ENCODE measurements around the gene FOXK1.

The FOXK1 gene

GRCh38 chr7:4782333-4783291, 100.5 kb downstream of the FOXK1 start:
- H3K36me3 ChIP-seq (ENCODE audit: insufficient read depth, low read length): peaks cover 41% of the 10 kb centered on the region
- no peaks in the 10 kb centered on the region for H3K27me3 ChIP-seq (ENCODE audit: insufficient read depth, low read length)
- no peak overlapping the region for H3K27ac ChIP-seq (ENCODE audit: low read depth, low read length)
- H3K4me1 ChIP-seq (ENCODE audit: insufficient read depth, low read length): no peaks in the 10 kb centered on the region
- H3K9me3 ChIP-seq (ENCODE audit: insufficient read depth, low read depth, low read length): no peaks in the 10 kb centered on the region
- 96% methylated on average over 36 of the region's 36 CpGs for WGBS
- no peak overlapping the region for H3K9ac ChIP-seq (ENCODE audit: low read depth, low read length)
- H3K4me3 ChIP-seq (ENCODE audit: low read length): no peak overlapping the region

GRCh38 chr7:4783292-4783652, 101.2 kb downstream of the FOXK1 start:
- Histone ChIP-seq H3K9ac (ENCODE audit: low read depth, low read length) (no peak overlapping the region), H3K27me3 (ENCODE audit: insufficient read depth, low read length) (no peaks in the 10 kb centered on the region), H3K9me3 (ENCODE audit: insufficient read depth, low read depth, low read length) (no peaks in the 10 kb centered on the region), H3K27ac (ENCODE audit: low read depth, low read length) (no peak overlapping the region), H3K4me3 (ENCODE audit: low read length) (no peak overlapping the region), H3K36me3 (ENCODE audit: insufficient read depth, low read length) (peaks cover 47% of the 10 kb centered on the region), H3K4me1 (ENCODE audit: insufficient read depth, low read length) (no peaks in the 10 kb centered on the region)
- WGBS: 95% methylated on average over 16 of the region's 16 CpGs

GRCh38 chr7:4783762-4784351, 101.8 kb downstream of the FOXK1 start:
- Histone ChIP-seq H3K9ac (ENCODE audit: low read depth, low read length) (no peak overlapping the region), H3K27me3 (ENCODE audit: insufficient read depth, low read length) (no peaks in the 10 kb centered on the region), H3K27ac (ENCODE audit: low read depth, low read length) (no peak overlapping the region), H3K4me3 (ENCODE audit: low read length) (no peak overlapping the region), H3K36me3 (ENCODE audit: insufficient read depth, low read length) (peaks cover 51% of the 10 kb centered on the region), H3K4me1 (ENCODE audit: insufficient read depth, low read length) (no peaks in the 10 kb centered on the region), H3K9me3 (ENCODE audit: insufficient read depth, low read depth, low read length) (no peaks in the 10 kb centered on the region)
- WGBS: 95% methylated on average over 40 of the region's 40 CpGs

GRCh38 chr7:4784799-4785198, 102.7 kb downstream of the FOXK1 start:
- 95% methylated on average over 19 of the region's 19 CpGs for WGBS
- H3K9me3 ChIP-seq (ENCODE audit: insufficient read depth, low read depth, low read length): no peaks in the 10 kb centered on the region
- H3K27me3 ChIP-seq (ENCODE audit: insufficient read depth, low read length): no peaks in the 10 kb centered on the region
- no peaks in the 10 kb centered on the region for H3K4me1 ChIP-seq (ENCODE audit: insufficient read depth, low read length)
- H3K27ac ChIP-seq (ENCODE audit: low read depth, low read length): no peak overlapping the region
- H3K4me3 ChIP-seq (ENCODE audit: low read length): no peak overlapping the region
- peaks cover 56% of the 10 kb centered on the region for H3K36me3 ChIP-seq (ENCODE audit: insufficient read depth, low read length)
- no peak overlapping the region for H3K9ac ChIP-seq (ENCODE audit: low read depth, low read length)

- no peaks in the 10 kb centered on the region for H3K4me1 ChIP-seq (ENCODE audit: insufficient read depth, low read length)
- H3K9me3 ChIP-seq (ENCODE audit: insufficient read depth, low read depth, low read length): no peaks in the 10 kb centered on the region
- no peak overlapping the region for H3K9ac ChIP-seq (ENCODE audit: low read depth, low read length)
- no peak overlapping the region for H3K4me3 ChIP-seq (ENCODE audit: low read length)
- peaks cover 56% of the 10 kb centered on the region for H3K36me3 ChIP-seq (ENCODE audit: insufficient read depth, low read length)
- WGBS: 96% methylated on average over 20 of the region's 20 CpGs
- no peak overlapping the region for H3K27ac ChIP-seq (ENCODE audit: low read depth, low read length)
- no peaks in the 10 kb centered on the region for H3K27me3 ChIP-seq (ENCODE audit: insufficient read depth, low read length)
These were observed 103.3 kb downstream of the FOXK1 start for GRCh38 chr7:4785371-4785770.

GRCh38 chr7:4786015-4786414, 103.9 kb downstream of the FOXK1 start:
- Histone ChIP-seq H3K9ac (ENCODE audit: low read depth, low read length) (no peak overlapping the region), H3K27me3 (ENCODE audit: insufficient read depth, low read length) (no peaks in the 10 kb centered on the region), H3K36me3 (ENCODE audit: insufficient read depth, low read length) (peaks cover 58% of the 10 kb centered on the region), H3K4me3 (ENCODE audit: low read length) (no peak overlapping the region), H3K27ac (ENCODE audit: low read depth, low read length) (no peak overlapping the region), H3K9me3 (ENCODE audit: insufficient read depth, low read depth, low read length) (no peaks in the 10 kb centered on the region), H3K4me1 (ENCODE audit: insufficient read depth, low read length) (no peaks in the 10 kb centered on the region)
- WGBS: 94% methylated on average over 17 of the region's 17 CpGs

- H3K36me3 ChIP-seq (ENCODE audit: insufficient read depth, low read length): peaks cover 46% of the 10 kb centered on the region
- H3K9me3 ChIP-seq (ENCODE audit: insufficient read depth, low read depth, low read length): no peaks in the 10 kb centered on the region
These were observed 105.4 kb downstream of the FOXK1 start for GRCh38 chr7:4787541-4787940.

GRCh38 chr7:4787947-4788626, 106.0 kb downstream of the FOXK1 start:
- no peak overlapping the region for H3K4me3 ChIP-seq (ENCODE audit: low read length)
- peaks cover 46% of the 10 kb centered on the region for H3K36me3 ChIP-seq (ENCODE audit: insufficient read depth, low read length)
- 95% methylated on average over 23 of the region's 23 CpGs for WGBS
- H3K27me3 ChIP-seq (ENCODE audit: insufficient read depth, low read length): no peaks in the 10 kb centered on the region
- no peak overlapping the region for H3K9ac ChIP-seq (ENCODE audit: low read depth, low read length)
- no peaks in the 10 kb centered on the region for H3K9me3 ChIP-seq (ENCODE audit: insufficient read depth, low read depth, low read length)
- no peaks in the 10 kb centered on the region for H3K4me1 ChIP-seq (ENCODE audit: insufficient read depth, low read length)
- no peak overlapping the region for H3K27ac ChIP-seq (ENCODE audit: low read depth, low read length)

More at GRCh38 chr7:4787541-4787940, 105.4 kb downstream of the FOXK1 start:
- H3K27me3 ChIP-seq (ENCODE audit: insufficient read depth, low read length): no peaks in the 10 kb centered on the region
- H3K27ac ChIP-seq (ENCODE audit: low read depth, low read length): no peak overlapping the region
- WGBS: 96% methylated on average over 17 of the region's 17 CpGs
- H3K4me3 ChIP-seq (ENCODE audit: low read length): no peak overlapping the region
- no peaks in the 10 kb centered on the region for H3K4me1 ChIP-seq (ENCODE audit: insufficient read depth, low read length)
- no peak overlapping the region for H3K9ac ChIP-seq (ENCODE audit: low read depth, low read length)

GRCh38 chr7:4788627-4789189, 106.6 kb downstream of the FOXK1 start:
- no peaks in the 10 kb centered on the region for H3K4me1 ChIP-seq (ENCODE audit: insufficient read depth, low read length)
- no peaks in the 10 kb centered on the region for H3K27me3 ChIP-seq (ENCODE audit: insufficient read depth, low read length)
- H3K9ac ChIP-seq (ENCODE audit: low read depth, low read length): no peak overlapping the region
- H3K9me3 ChIP-seq (ENCODE audit: insufficient read depth, low read depth, low read length): no peaks in the 10 kb centered on the region
- no peak overlapping the region for H3K4me3 ChIP-seq (ENCODE audit: low read length)
- WGBS: 95% methylated on average over 27 of the region's 27 CpGs
- peaks cover 44% of the 10 kb centered on the region; the same call in 1 of the 2 replicates for H3K36me3 ChIP-seq (ENCODE audit: insufficient read depth, low read length)
- H3K27ac ChIP-seq (ENCODE audit: low read depth, low read length): no peak overlapping the region

GRCh38 chr7:4789194-4790077, 107.3 kb downstream of the FOXK1 start:
- H3K27ac ChIP-seq (ENCODE audit: low read depth, low read length): no peak overlapping the region
- WGBS: 93% methylated on average over 26 of the region's 26 CpGs
- H3K36me3 ChIP-seq (ENCODE audit: insufficient read depth, low read length): peaks cover 43% of the 10 kb centered on the region; the same call in 1 of the 2 replicates
- no peaks in the 10 kb centered on the region for H3K9me3 ChIP-seq (ENCODE audit: insufficient read depth, low read depth, low read length)
- H3K4me3 ChIP-seq (ENCODE audit: low read length): no peak overlapping the region
- no peak overlapping the region for H3K9ac ChIP-seq (ENCODE audit: low read depth, low read length)
- no peaks in the 10 kb centered on the region for H3K27me3 ChIP-seq (ENCODE audit: insufficient read depth, low read length)
- no peaks in the 10 kb centered on the region for H3K4me1 ChIP-seq (ENCODE audit: insufficient read depth, low read length)

All from HUES64 (cell line).